ENCODE measurements around the gene DNAH5. TPM values are rescaled to one million over a fixed set of nuclear protein-coding genes. Genes with fewer than 3 reads are reported as not detected.
A peak's percentile ranks its signal among the peaks of the same experiment; 100 is the strongest.

The DNAH5 gene
- total RNA-seq, 1 donor: 0.36 TPM

GRCh38 chr5:13991365-13991764 lies 46.9 kb upstream of the DNAH5 start:
- Histone ChIP-seq H4K20me1 (ENCODE audit: insufficient read depth, low read length) (no peaks in the 10 kb centered on the region), H3K79me2 (ENCODE audit: insufficient read depth, low read length) (peaks cover 3% of the 10 kb centered on the region), H3K36me3 (ENCODE audit: insufficient read depth, low read length) (no peaks in the 10 kb centered on the region), H3K4me3 (ENCODE audit: insufficient read depth, low read length) (no peak overlapping the region), H3K27ac (ENCODE audit: low read depth, low read length) (no peak overlapping the region), H3K4me2 (ENCODE audit: insufficient read depth, low read length) (no peak overlapping the region), H3K4me1 (ENCODE audit: insufficient read depth, low read length) (peaks cover 5% of the 10 kb centered on the region), H2AFZ (ENCODE audit: low read length) (peak overlapping the region; percentile 32), H3K27me3 (ENCODE audit: insufficient read depth, low read length) (no peaks in the 10 kb centered on the region), H3K9me3 (ENCODE audit: low read depth, low read length) (no peaks in the 10 kb centered on the region)
- no peak for TF ChIP-seq CTCF (IDR thresholded peaks at IDR 0.05; ENCODE audit: extremely low read depth, low read depth, low read length)
- no peak for DNase-seq (ENCODE audit: insufficient read length, low spot score, missing footprints)

- DNase-seq (ENCODE audit: insufficient read length, low spot score, missing footprints): no peak
- H3K27ac ChIP-seq (ENCODE audit: low read depth, low read length): no peak overlapping the region
- H3K27me3 ChIP-seq (ENCODE audit: insufficient read depth, low read length): no peaks in the 10 kb centered on the region
- no peaks in the 10 kb centered on the region for H4K20me1 ChIP-seq (ENCODE audit: insufficient read depth, low read length)
- H3K9me3 ChIP-seq (ENCODE audit: low read depth, low read length): no peaks in the 10 kb centered on the region
- peaks cover 10% of the 10 kb centered on the region for H3K4me1 ChIP-seq (ENCODE audit: insufficient read depth, low read length)
- no peak for TF ChIP-seq CTCF (IDR thresholded peaks at IDR 0.05; ENCODE audit: extremely low read depth, low read depth, low read length)
- H3K4me2 ChIP-seq (ENCODE audit: insufficient read depth, low read length): no peak overlapping the region
- H2AFZ ChIP-seq (ENCODE audit: low read length): peak overlapping the region; percentile 32
- H3K4me3 ChIP-seq (ENCODE audit: insufficient read depth, low read length): no peak overlapping the region
- H3K79me2 ChIP-seq (ENCODE audit: insufficient read depth, low read length): peaks cover 3% of the 10 kb centered on the region
- no peaks in the 10 kb centered on the region for H3K36me3 ChIP-seq (ENCODE audit: insufficient read depth, low read length)
These were observed 46.4 kb upstream of the DNAH5 start for GRCh38 chr5:13990896-13991295.

GRCh38 chr5:13989832-13990231 lies 45.3 kb upstream of the DNAH5 start:
- H3K4me2 ChIP-seq (ENCODE audit: insufficient read depth, low read length): no peak overlapping the region
- TF ChIP-seq CTCF (IDR thresholded peaks at IDR 0.05; ENCODE audit: extremely low read depth, low read depth, low read length): no peak
- peaks cover 16% of the 10 kb centered on the region for H3K4me1 ChIP-seq (ENCODE audit: insufficient read depth, low read length)
- H3K4me3 ChIP-seq (ENCODE audit: insufficient read depth, low read length): no peak overlapping the region
- H3K9me3 ChIP-seq (ENCODE audit: low read depth, low read length): no peaks in the 10 kb centered on the region
- no peaks in the 10 kb centered on the region for H3K27me3 ChIP-seq (ENCODE audit: insufficient read depth, low read length)
- no peaks in the 10 kb centered on the region for H4K20me1 ChIP-seq (ENCODE audit: insufficient read depth, low read length)
- DNase-seq (ENCODE audit: insufficient read length, low spot score, missing footprints): no peak
- H3K27ac ChIP-seq (ENCODE audit: low read depth, low read length): no peak overlapping the region
- peaks cover 3% of the 10 kb centered on the region for H3K79me2 ChIP-seq (ENCODE audit: insufficient read depth, low read length)
- H2AFZ ChIP-seq (ENCODE audit: low read length): no peak overlapping the region
- H3K36me3 ChIP-seq (ENCODE audit: insufficient read depth, low read length): no peaks in the 10 kb centered on the region

GRCh38 chr5:13987843-13988464 lies 43.5 kb upstream of the DNAH5 start:
- peak; percentile 91 for TF ChIP-seq CTCF (IDR thresholded peaks at IDR 0.05; ENCODE audit: extremely low read depth, low read depth, low read length)
- Histone ChIP-seq H3K27ac (ENCODE audit: low read depth, low read length) (no peak overlapping the region), H3K4me2 (ENCODE audit: insufficient read depth, low read length) (peak overlapping the region; percentile 70), H3K79me2 (ENCODE audit: insufficient read depth, low read length) (peaks cover 3% of the 10 kb centered on the region), H3K4me3 (ENCODE audit: insufficient read depth, low read length) (no peak overlapping the region), H3K4me1 (ENCODE audit: insufficient read depth, low read length) (peaks cover 16% of the 10 kb centered on the region), H2AFZ (ENCODE audit: low read length) (no peak overlapping the region), H4K20me1 (ENCODE audit: insufficient read depth, low read length) (no peaks in the 10 kb centered on the region), H3K36me3 (ENCODE audit: insufficient read depth, low read length) (no peaks in the 10 kb centered on the region), H3K27me3 (ENCODE audit: insufficient read depth, low read length) (no peaks in the 10 kb centered on the region), H3K9me3 (ENCODE audit: low read depth, low read length) (no peaks in the 10 kb centered on the region)
- DNase-seq (ENCODE audit: insufficient read length, low spot score, missing footprints): no peak

Data from osteoblast (primary cell).